CD4-positive, alpha-beta T cell (primary cell): ENCODE results near the gene SMYD3. TPM values are rescaled to one million over a fixed set of nuclear protein-coding genes. Genes with fewer than 3 reads are reported as not detected.
"Not testable (repeated sequence)": the region's sequence is repeated elsewhere in the genome, so short reads cannot be mapped to it uniquely, and the experiment has no call there.

Experiments
- ATAC-seq: fragments of 200-7000 bp; cut with Tn5 transposase; one replicate; pipeline ENCODE4 v1.10.0; 2022; ENCODE audit warnings: mild to moderate bottlenecking; ENCODE audit not compliant: poor library complexity
- CTCF ChIA-PET: fragments of 350-600 bp; sonication (Branson Sonifier 250); formaldehyde crosslinking; loops from one replicate; lab custom pipeline; 2021; ENCODE audit warnings: antibody characterized with exemption, inconsistent platforms; lab: Charles Lee
- POLR2A ChIA-PET: fragments of 350-600 bp; sonication (Branson Sonifier 250); formaldehyde crosslinking; loops from one replicate; lab custom pipeline; 2021; ENCODE audit warnings: antibody characterized with exemption, inconsistent platforms; lab: Charles Lee
- DNase-seq, 14 experiments: peaks; one replicate each; pipeline ENCODE4 v3.0.0-alpha.2; 2013 to 2020; ENCODE audit warnings: mixed read lengths in 2 of 14
- H3K27ac ChIP-seq, 2 donors: one replicate each; pipeline versions ENCODE4 v1.5.1 to v1.7.0; 2013; ENCODE audit warnings: low read length in 2 of 2, low read depth in 1 of 2, mild to moderate bottlenecking in 1 of 2
- H3K27me3 ChIP-seq, 2 experiments: 1 replicate in 1 of 2; 2 replicates in 1 of 2; pipeline versions ENCODE4 v1.6.1 to v1.7.0; 2013; ENCODE audit warnings: low read length in 2 of 2, control low read depth in 1 of 2, mild to moderate bottlenecking in 1 of 2, moderate library complexity in 1 of 2; ENCODE audit not compliant: insufficient read depth in 2 of 2, control insufficient read depth in 1 of 2
- H3K36me3 ChIP-seq: one replicate; pipeline ENCODE4 v1.6.1; 2013; ENCODE audit warnings: low read length, control low read depth; ENCODE audit not compliant: insufficient read depth
- H3K4me1 ChIP-seq: one replicate; pipeline ENCODE4 v1.6.1; 2013; ENCODE audit warnings: low read length, control low read depth; ENCODE audit not compliant: insufficient read depth
- H3K4me3 ChIP-seq: one replicate; pipeline ENCODE4 v1.5.1; 2013; ENCODE audit warnings: mild to moderate bottlenecking, low read length, moderate library complexity
- H3K9me3 ChIP-seq, 2 experiments: 1 replicate in 1 of 2; 2 replicates in 1 of 2; pipeline versions ENCODE4 v1.6.1 to v1.7.0; 2013; ENCODE audit warnings: low read length in 2 of 2, mild to moderate bottlenecking in 2 of 2, control low read depth in 1 of 2, moderate library complexity in 1 of 2; ENCODE audit not compliant: control insufficient read depth in 1 of 2, insufficient read depth in 1 of 2
- H3K27ac Mint-ChIP-seq: one replicate; pipeline ENCODE4 v1.8.0; 2020; ENCODE audit warnings: mixed read lengths
- H3K27me3 Mint-ChIP-seq: one replicate; pipeline ENCODE4 v1.8.0; 2021; ENCODE audit warnings: mixed read lengths
- H3K36me3 Mint-ChIP-seq: one replicate; pipeline ENCODE4 v1.8.0; 2021; ENCODE audit warnings: low read depth, mixed read lengths
- H3K4me1 Mint-ChIP-seq: one replicate; pipeline ENCODE4 v1.8.0; 2021; ENCODE audit warnings: low read depth, mixed read lengths
- H3K4me3 Mint-ChIP-seq: one replicate; pipeline ENCODE4 v1.8.0; 2020; ENCODE audit warnings: mild to moderate bottlenecking, mixed read lengths
- H3K9me3 Mint-ChIP-seq: one replicate; pipeline ENCODE4 v1.8.0; 2020; ENCODE audit warnings: mixed read lengths
- intact Hi-C, 2 experiments: fragments of 100-400 bp; cut with DNase I in 1 of 2; cut with micrococcal nuclease in 1 of 2; formaldehyde crosslinking; loops; one replicate each; pipeline versions ENCODE4 v1.15.1 to v1.9.0; 2023 to 2025; cut with DNase I, micrococcal nuclease
- total RNA-seq, 174 experiments: library from RNA in 2 of 174; stranded (reverse) in 2 of 174; gene quantifications; one replicate each; pipeline ENCODE4 v1.2.3 and lab custom pipeline; 2021 to 2026
- TF ChIP-seq, protein P1 (sequence below): fragments of 200-600 bp; IDR thresholded peaks from one replicate; pipeline ENCODE4 v1.8.0; 2022; ENCODE audit warnings: antibody characterized with exemption, mild to moderate bottlenecking

The SMYD3 gene
- total RNA-seq, 2 experiments from 2014 or later = 18.8 to 19.6 TPM

DNA sequence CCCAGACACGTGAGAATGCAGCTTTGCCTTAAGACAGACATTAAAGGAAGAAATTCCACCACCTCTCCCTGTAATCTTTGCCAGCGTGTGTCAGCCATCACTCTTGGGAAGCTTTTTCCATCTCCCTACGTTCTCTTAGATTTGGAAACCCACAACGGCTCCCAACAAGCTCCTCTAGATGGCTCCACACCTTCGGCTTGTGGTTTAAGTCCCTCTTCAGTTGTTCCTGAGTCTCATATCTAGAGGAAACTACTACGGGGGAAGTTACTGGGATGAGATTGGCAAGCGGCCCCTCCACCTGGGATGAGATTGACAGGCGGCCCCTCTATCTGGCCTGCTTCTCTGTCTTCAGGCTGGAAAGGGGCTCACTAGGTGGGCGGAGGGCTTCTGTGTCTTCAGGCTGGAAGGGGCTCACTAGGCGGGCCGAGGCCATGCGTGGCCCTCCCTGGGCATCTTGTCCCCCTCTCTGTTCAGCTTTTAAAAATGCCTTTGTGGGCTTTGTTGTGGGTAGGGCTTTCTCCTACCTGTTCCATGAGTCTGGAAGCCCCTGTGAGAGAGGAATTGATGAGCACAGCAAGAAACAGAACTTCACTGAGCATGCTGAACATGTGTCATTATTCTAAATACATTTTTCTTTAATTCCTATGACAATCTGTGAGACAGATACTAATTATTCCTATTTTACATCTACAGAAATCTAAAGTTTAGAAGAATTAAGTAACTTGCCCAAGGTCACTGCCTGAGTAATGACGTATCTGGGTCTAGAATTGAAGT, 681.8 kb downstream of the SMYD3 start:
- H3K9me3 ChIP-seq = peaks cover 0 to 30% of the 10 kb centered on the region in 2 experiments
- POLR2A ChIA-PET = no interaction called here
- peaks cover 43% of the 10 kb centered on the region for H3K36me3 Mint-ChIP-seq
- H3K4me3 Mint-ChIP-seq = no peak overlapping the region
- no peak overlapping the region for H3K4me3 ChIP-seq
- TF ChIP-seq, protein P1, sequence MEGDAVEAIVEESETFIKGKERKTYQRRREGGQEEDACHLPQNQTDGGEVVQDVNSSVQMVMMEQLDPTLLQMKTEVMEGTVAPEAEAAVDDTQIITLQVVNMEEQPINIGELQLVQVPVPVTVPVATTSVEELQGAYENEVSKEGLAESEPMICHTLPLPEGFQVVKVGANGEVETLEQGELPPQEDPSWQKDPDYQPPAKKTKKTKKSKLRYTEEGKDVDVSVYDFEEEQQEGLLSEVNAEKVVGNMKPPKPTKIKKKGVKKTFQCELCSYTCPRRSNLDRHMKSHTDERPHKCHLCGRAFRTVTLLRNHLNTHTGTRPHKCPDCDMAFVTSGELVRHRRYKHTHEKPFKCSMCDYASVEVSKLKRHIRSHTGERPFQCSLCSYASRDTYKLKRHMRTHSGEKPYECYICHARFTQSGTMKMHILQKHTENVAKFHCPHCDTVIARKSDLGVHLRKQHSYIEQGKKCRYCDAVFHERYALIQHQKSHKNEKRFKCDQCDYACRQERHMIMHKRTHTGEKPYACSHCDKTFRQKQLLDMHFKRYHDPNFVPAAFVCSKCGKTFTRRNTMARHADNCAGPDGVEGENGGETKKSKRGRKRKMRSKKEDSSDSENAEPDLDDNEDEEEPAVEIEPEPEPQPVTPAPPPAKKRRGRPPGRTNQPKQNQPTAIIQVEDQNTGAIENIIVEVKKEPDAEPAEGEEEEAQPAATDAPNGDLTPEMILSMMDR = no peak
- ATAC-seq (no peak), DNase-seq (no peak)
- no peak overlapping the region for H3K27ac Mint-ChIP-seq
- no peaks in the 10 kb centered on the region for H3K4me1 Mint-ChIP-seq
- peaks cover 11% of the 10 kb centered on the region for H3K9me3 Mint-ChIP-seq
- no peaks in the 10 kb centered on the region for H3K36me3 ChIP-seq
- H3K4me1 ChIP-seq = no peaks in the 10 kb centered on the region
- no peak overlapping the region for H3K27ac ChIP-seq
- CTCF ChIA-PET = no interaction called here
- no peaks in the 10 kb centered on the region for H3K27me3 ChIP-seq
- intact Hi-C loops = no loop called here
- no peaks in the 10 kb centered on the region for H3K27me3 Mint-ChIP-seq

DNA sequence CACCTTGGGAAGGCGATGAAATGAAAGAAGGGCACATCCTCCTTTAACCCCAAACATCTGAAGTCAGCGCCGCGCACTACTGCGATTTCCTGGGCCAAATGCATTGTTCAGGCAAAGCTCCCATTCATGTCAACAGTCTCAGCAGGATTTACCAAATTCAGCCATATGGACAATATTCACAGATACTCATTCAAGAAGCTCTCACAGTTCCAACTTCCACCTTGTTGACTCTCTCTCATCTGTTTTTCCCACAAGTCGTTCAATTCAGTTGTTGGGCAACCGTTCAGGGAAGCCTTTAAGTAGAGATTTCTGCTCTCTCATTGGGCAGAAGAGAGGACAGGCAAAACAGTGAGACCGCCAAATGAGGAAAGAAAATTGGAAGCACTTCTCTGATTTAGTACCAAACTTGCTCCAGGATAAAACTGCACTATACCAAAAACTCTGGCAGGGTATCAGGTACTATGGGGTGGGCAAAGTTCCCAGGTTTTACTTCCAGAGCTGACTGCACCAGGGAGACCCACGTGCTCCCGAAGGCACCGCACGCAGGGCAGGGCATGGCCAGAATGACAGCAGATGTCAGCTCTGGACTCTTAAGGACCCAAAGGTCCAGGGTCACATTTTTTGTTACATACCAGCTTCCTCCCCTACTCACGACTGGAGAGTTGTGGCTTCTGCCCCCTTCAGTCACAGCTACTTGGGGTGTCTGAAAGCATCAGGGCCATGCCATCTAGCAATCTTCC, 683.5 kb downstream of the SMYD3 start:
- ChIA-PET POLR2A (no interaction called here), CTCF (no interaction called here)
- Histone ChIP-seq H3K4me3 (no peak overlapping the region), H3K4me1 (no peaks in the 10 kb centered on the region), H3K27me3 (no peaks in the 10 kb centered on the region), H3K27ac (no peak overlapping the region), H3K9me3 (peaks cover 0 to 30% of the 10 kb centered on the region in 2 experiments), H3K36me3 (no peaks in the 10 kb centered on the region)
- Mint-ChIP-seq H3K9me3 (peaks cover 7% of the 10 kb centered on the region), H3K27me3 (no peaks in the 10 kb centered on the region), H3K4me3 (no peak overlapping the region), H3K27ac (no peak overlapping the region), H3K4me1 (no peaks in the 10 kb centered on the region), H3K36me3 (peaks cover 38% of the 10 kb centered on the region)
- intact Hi-C loops = no loop called here
- no peak for ATAC-seq
- TF ChIP-seq, protein P1 = no peak
- DNase-seq = no peak

DNA sequence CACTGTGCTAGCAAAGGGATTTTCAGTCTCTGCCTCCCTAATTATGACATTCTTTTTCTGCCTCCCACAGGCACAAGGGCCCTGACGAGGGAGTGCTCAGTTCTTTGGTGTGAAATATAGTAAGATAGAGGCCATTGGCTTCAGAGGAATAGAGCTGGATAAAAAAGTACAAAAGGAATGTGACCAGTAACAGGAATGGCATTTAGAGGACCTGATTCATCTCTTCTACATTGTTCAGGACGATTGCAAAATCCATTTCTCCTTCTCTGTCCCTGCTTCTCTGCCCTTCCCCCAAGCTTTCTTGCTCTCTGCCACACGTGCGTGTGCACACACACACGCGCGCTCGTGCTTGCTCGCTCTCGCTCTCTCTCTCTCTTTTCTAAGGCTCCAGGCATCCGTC, 684.1 kb downstream of the SMYD3 start:
- H3K9me3 ChIP-seq = peaks cover 0 to 30% of the 10 kb centered on the region in 2 experiments
- DNase-seq = no peak
- H3K4me1 Mint-ChIP-seq = no peaks in the 10 kb centered on the region

DNA sequence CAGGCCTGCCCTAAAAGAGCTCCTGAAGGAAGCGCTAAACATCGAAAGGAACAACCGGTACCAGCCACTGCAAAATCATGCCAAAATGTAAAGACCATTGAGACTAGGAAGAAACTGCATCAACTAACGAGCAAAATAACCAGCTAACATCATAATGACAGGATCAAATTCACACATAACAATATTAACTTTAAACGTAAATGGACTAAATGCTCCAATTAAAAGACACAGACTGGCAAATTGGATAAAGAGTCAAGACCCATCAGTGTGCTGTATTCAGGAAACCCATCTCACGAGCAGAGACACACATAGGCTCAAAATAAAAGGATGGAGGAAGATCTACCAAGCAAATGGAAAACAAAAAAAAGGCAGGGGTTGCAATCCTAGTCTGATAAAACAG, 688.7 kb downstream of the SMYD3 start:
- H3K9me3 ChIP-seq, intact Hi-C loops, H3K4me3 ChIP-seq, H3K36me3 ChIP-seq, ATAC-seq, H3K27me3 ChIP-seq, H3K4me1 ChIP-seq, H3K27ac Mint-ChIP-seq, H3K36me3 Mint-ChIP-seq, CTCF ChIA-PET, H3K4me1 Mint-ChIP-seq, DNase-seq, H3K4me3 Mint-ChIP-seq, POLR2A ChIA-PET, H3K27me3 Mint-ChIP-seq, H3K27ac ChIP-seq, H3K9me3 Mint-ChIP-seq: not testable (repeated sequence)

More for the DNA sequence above, 684.1 kb downstream of the SMYD3 start:
- POLR2A ChIA-PET = no interaction called here
- Mint-ChIP-seq H3K27ac (no peak overlapping the region), H3K36me3 (peaks cover 38% of the 10 kb centered on the region), H3K4me3 (no peak overlapping the region), H3K27me3 (no peaks in the 10 kb centered on the region), H3K9me3 (peaks cover 7% of the 10 kb centered on the region)
- intact Hi-C loops = no loop called here
- H3K4me3 ChIP-seq = no peak overlapping the region
- CTCF ChIA-PET = no interaction called here
- no peak overlapping the region for H3K27ac ChIP-seq
- H3K27me3 ChIP-seq = no peaks in the 10 kb centered on the region
- no peaks in the 10 kb centered on the region for H3K36me3 ChIP-seq
- TF ChIP-seq, protein P1 = no peak
- ATAC-seq = no peak
- no peaks in the 10 kb centered on the region for H3K4me1 ChIP-seq

DNA sequence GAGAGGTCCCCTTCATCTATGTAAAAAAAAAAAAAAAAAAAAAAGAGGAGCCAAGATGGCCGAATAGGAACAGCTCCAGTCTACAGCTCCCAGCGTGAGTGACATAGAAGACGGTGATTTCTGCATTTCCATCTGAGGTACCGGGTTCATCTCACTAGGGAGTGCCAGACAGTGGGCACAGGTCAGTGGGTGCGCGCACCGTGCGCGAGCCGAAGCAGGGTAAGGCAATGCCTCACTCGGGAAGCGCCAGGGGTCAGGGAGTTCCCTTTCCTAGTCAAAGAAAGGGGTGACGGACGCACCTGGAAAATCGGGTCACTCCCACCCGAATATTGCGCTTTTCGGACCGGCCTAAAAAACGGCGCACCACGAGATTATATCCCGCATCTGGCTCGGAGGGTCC, 690.6 kb downstream of the SMYD3 start:
- H3K27me3 Mint-ChIP-seq, H3K36me3 Mint-ChIP-seq, H3K4me1 Mint-ChIP-seq, H3K4me3 ChIP-seq, H3K9me3 Mint-ChIP-seq, DNase-seq, H3K27ac Mint-ChIP-seq, H3K27ac ChIP-seq, POLR2A ChIA-PET, H3K9me3 ChIP-seq, CTCF ChIA-PET, H3K27me3 ChIP-seq, H3K36me3 ChIP-seq, H3K4me1 ChIP-seq, ATAC-seq, intact Hi-C loops, H3K4me3 Mint-ChIP-seq: not testable (repeated sequence)
